Activated gamma-delta T cell (primary cell): ENCODE results near the gene CIROP.

Source experiments
- DNase-seq: peaks from one replicate; lab custom pipeline; 2025; lab: John Stamatoyannopoulos, UW

The CIROP gene

GRCh38 chr14:23131482-23131881, 26.7 kb upstream of the CIROP start:
- DNase-seq = no peak

- no peak for DNase-seq
Measured at GRCh38 chr14:23130871-23131270, 26.1 kb upstream of the CIROP start.

GRCh38 chr14:23129759-23130316, 25.0 kb upstream of the CIROP start:
- no peak for DNase-seq

- DNase-seq = no peak
Measured at GRCh38 chr14:23128969-23129758, 24.4 kb upstream of the CIROP start.

GRCh38 chr14:23127861-23128260, 23.1 kb upstream of the CIROP start:
- no peak for DNase-seq

- DNase-seq = no peak
Measured at GRCh38 chr14:23126548-23127278, 21.9 kb upstream of the CIROP start.

- DNase-seq = no peak
Measured at GRCh38 chr14:23125933-23126524, 21.2 kb upstream of the CIROP start.

- DNase-seq = no peak
Measured at GRCh38 chr14:23125011-23125410, 20.2 kb upstream of the CIROP start.

- no peak for DNase-seq
Measured at GRCh38 chr14:23124337-23124954, 19.7 kb upstream of the CIROP start.

- DNase-seq = no peak
Measured at GRCh38 chr14:23123419-23123818, 18.6 kb upstream of the CIROP start.

GRCh38 chr14:23122086-23122485, 17.3 kb upstream of the CIROP start:
- no peak for DNase-seq

- no peak for DNase-seq
Measured at GRCh38 chr14:23121361-23121771, 16.6 kb upstream of the CIROP start.

- DNase-seq = peak; percentile 21
Measured at GRCh38 chr14:23120541-23121251, 15.9 kb upstream of the CIROP start.

GRCh38 chr14:23119363-23120327, 14.9 kb upstream of the CIROP start:
- DNase-seq = no peak

GRCh38 chr14:23118506-23119362, 13.9 kb upstream of the CIROP start, which contains the start of gene CEBPE:
Gene CEBPE (minus strand): TSS chr14:23119255. CDS start chr14:23119091, 164 bp downstream.
- DNase-seq = no peak

- no peak for DNase-seq
Measured at GRCh38 chr14:23117371-23118020, 12.7 kb upstream of the CIROP start.

GRCh38 chr14:23115918-23116317, 11.1 kb upstream of the CIROP start:
- DNase-seq = no peak

- no peak for DNase-seq
Measured at GRCh38 chr14:23115039-23115731, 10.4 kb upstream of the CIROP start.
